SK-N-SH treated with all-trans-retinoic acid at 6 μM for 48 hours (cell line): ENCODE measurements around the gene SLC2A11.

Experiments used
- GLIS3 ChIP-seq: fragments of 250-450 bp; sonication (Bioruptor Pico); IDR thresholded peaks from 2 replicates; pipeline ENCODE4 v1.5.0; 2020; ENCODE audit warnings: mild to moderate bottlenecking, moderate library complexity
- PATZ1 ChIP-seq: fragments of 250-450 bp; sonication (Bioruptor Pico); IDR thresholded peaks from 2 replicates; pipeline ENCODE4 v1.8.0; 2020; ENCODE audit warnings: mild to moderate bottlenecking, moderate library complexity, borderline replicate concordance
- RARB ChIP-seq: fragments of 250-450 bp; sonication (Bioruptor Pico); IDR thresholded peaks from 2 replicates; pipeline ENCODE4 v1.8.0; 2021; ENCODE audit warnings: mild to moderate bottlenecking, moderate library complexity
- SNAI2 ChIP-seq: fragments of 250-450 bp; sonication (Bioruptor Pico); IDR thresholded peaks from 2 replicates; pipeline ENCODE4 v1.5.0; 2020; ENCODE audit warnings: mild to moderate bottlenecking, moderate library complexity
- ZC3H10 ChIP-seq: fragments of 250-450 bp; sonication (Bioruptor Pico); IDR thresholded peaks from 2 replicates; pipeline ENCODE4 v1.5.1; 2021; ENCODE audit warnings: mild to moderate bottlenecking, moderate library complexity
- ZNF70 ChIP-seq: fragments of 450-650 bp; formaldehyde crosslinking; IDR thresholded peaks from 2 replicates; pipeline ENCODE4 v1.5.0; 2020; ENCODE audit warnings: mild to moderate bottlenecking, moderate library complexity
- ZNF8 ChIP-seq: fragments of 450-650 bp; formaldehyde crosslinking; IDR thresholded peaks from 2 replicates; pipeline ENCODE4 v1.5.0; 2020; ENCODE audit warnings: mild to moderate bottlenecking, moderate library complexity
- TF ChIP-seq, protein P1 (sequence below): fragments of 250-450 bp; sonication (Bioruptor Pico); IDR thresholded peaks from 2 replicates; pipeline ENCODE4 v1.5.1; 2021; ENCODE audit warnings: mild to moderate bottlenecking, moderate library complexity
- TF ChIP-seq, protein P2 (sequence below): fragments of 250-450 bp; sonication (Bioruptor Pico); IDR thresholded peaks from 2 replicates; pipeline ENCODE4 v1.5.0; 2020; ENCODE audit warnings: mild to moderate bottlenecking, moderate library complexity

DNA sequence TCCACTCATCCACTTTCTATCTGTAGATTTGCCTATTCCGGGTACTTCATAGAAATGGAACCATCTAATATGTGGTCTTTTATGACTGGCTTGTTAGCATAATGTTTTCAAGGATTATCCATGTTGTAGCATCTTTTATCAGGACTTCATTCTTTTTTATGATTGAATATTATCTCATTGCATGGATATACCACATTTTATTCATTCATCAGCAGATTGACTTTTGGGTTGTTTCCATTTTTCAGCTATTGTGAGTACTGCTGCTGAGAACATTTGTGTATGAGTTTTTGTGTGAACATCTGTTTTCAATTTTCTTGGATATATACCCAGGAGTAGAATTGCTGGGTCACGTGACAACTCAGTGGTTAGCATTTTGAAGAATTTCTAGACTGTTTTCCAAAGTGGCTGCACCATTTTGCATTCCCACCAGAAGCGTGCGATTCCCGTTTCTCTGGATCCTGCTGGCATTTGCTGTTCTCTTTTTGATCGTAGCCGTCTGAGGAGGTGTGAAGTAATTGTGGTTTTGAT, 27.8 kb upstream of the SLC2A11 start:
- TF ChIP-seq ZNF8 (peak; percentile 100), ZC3H10 (CRISPR knock-in tag) (no peak), ZNF70 (CRISPR knock-in tag) (peak; percentile 86), RARB (no peak), SNAI2 (CRISPR knock-in tag) (no peak), PATZ1 (CRISPR knock-in tag) (no peak), GLIS3 (no peak)
- TF ChIP-seq, protein P1, sequence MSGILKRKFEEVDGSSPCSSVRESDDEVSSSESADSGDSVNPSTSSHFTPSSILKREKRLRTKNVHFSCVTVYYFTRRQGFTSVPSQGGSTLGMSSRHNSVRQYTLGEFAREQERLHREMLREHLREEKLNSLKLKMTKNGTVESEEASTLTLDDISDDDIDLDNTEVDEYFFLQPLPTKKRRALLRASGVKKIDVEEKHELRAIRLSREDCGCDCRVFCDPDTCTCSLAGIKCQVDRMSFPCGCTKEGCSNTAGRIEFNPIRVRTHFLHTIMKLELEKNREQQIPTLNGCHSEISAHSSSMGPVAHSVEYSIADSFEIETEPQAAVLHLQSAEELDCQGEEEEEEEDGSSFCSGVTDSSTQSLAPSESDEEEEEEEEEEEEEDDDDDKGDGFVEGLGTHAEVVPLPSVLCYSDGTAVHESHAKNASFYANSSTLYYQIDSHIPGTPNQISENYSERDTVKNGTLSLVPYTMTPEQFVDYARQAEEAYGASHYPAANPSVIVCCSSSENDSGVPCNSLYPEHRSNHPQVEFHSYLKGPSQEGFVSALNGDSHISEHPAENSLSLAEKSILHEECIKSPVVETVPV, result no peak
- TF ChIP-seq, protein P2, sequence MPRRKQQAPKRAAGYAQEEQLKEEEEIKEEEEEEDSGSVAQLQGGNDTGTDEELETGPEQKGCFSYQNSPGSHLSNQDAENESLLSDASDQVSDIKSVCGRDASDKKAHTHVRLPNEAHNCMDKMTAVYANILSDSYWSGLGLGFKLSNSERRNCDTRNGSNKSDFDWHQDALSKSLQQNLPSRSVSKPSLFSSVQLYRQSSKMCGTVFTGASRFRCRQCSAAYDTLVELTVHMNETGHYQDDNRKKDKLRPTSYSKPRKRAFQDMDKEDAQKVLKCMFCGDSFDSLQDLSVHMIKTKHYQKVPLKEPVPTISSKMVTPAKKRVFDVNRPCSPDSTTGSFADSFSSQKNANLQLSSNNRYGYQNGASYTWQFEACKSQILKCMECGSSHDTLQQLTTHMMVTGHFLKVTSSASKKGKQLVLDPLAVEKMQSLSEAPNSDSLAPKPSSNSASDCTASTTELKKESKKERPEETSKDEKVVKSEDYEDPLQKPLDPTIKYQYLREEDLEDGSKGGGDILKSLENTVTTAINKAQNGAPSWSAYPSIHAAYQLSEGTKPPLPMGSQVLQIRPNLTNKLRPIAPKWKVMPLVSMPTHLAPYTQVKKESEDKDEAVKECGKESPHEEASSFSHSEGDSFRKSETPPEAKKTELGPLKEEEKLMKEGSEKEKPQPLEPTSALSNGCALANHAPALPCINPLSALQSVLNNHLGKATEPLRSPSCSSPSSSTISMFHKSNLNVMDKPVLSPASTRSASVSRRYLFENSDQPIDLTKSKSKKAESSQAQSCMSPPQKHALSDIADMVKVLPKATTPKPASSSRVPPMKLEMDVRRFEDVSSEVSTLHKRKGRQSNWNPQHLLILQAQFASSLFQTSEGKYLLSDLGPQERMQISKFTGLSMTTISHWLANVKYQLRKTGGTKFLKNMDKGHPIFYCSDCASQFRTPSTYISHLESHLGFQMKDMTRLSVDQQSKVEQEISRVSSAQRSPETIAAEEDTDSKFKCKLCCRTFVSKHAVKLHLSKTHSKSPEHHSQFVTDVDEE (CRISPR knock-in tag), result no peak
